SK-N-MC (cell line): ENCODE data around the gene VAV2.

Experiments used
- EZH2 ChIP-seq: fragments of 200-600 bp; sonication (generic); IDR thresholded peaks from one replicate; pipeline ENCODE4 v1.6.1; 2017; ENCODE audit warnings: antibody characterized with exemption
- POLR2AphosphoS5 ChIP-seq: IDR thresholded peaks from 2 replicates; pipeline ENCODE4 v1.6.1; 2012; ENCODE audit warnings: mild to moderate bottlenecking, low read depth, low read length, borderline replicate concordance

DNA sequence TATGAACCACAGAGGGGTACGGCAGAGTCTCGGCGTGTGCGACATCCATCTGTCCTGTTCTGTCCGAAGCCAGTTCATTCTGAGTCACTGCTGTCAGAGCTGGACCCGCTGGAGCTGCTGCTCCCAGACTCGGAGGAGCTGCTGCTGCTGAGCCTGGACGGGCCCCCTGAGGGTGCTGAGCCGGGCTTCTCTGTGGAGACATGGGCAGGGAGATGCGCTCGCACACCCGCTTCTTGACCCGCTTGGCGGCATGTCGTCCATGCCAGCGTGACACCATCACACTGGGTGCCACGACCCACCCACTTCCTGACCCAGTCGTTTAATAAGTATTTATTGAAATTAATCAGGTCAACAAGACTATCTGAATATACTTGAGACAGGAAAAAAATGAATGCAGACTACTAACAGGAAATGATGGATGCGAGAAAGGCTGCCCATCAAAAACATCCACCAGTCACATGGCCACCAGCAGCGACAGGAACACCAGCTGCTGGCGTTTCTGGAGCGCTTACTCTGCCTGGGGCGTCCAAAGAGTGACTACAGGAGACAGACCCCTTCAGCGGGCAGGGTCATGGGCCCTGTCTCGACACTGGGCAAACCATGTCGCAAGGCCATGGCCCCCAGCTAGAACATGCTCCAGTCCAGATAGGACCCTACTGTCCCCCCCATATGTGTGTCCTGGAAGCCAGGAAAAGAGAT is 41.5 kb upstream of the VAV2 start:
- TF ChIP-seq POLR2AphosphoS5 (no peak), EZH2 (no peak)
